GM12864 (cell line): Measurements from ENCODE around the gene GAS2L1.
A peak's percentile ranks its signal among the peaks of the same experiment; 100 is the strongest.

Experiments
- DNase-seq: peaks from one replicate; pipeline ENCODE4 v3.0.0-alpha.2; 2011; ENCODE audit warnings: low read depth
- H3K4me3 ChIP-seq: 2 replicates; pipeline ENCODE4 v1.5.1; 2011; ENCODE audit warnings: mild to moderate bottlenecking, low read depth, low read length, control low read depth
- TF ChIP-seq, protein P1 (sequence below): IDR thresholded peaks from 2 replicates; pipeline ENCODE4 v1.5.1; 2011; ENCODE audit warnings: low read depth, mild to moderate bottlenecking, moderate library complexity, low read length, control low read depth, inconsistent platforms; ENCODE audit errors: missing control alignments

Gene GAS2L1

DNA sequence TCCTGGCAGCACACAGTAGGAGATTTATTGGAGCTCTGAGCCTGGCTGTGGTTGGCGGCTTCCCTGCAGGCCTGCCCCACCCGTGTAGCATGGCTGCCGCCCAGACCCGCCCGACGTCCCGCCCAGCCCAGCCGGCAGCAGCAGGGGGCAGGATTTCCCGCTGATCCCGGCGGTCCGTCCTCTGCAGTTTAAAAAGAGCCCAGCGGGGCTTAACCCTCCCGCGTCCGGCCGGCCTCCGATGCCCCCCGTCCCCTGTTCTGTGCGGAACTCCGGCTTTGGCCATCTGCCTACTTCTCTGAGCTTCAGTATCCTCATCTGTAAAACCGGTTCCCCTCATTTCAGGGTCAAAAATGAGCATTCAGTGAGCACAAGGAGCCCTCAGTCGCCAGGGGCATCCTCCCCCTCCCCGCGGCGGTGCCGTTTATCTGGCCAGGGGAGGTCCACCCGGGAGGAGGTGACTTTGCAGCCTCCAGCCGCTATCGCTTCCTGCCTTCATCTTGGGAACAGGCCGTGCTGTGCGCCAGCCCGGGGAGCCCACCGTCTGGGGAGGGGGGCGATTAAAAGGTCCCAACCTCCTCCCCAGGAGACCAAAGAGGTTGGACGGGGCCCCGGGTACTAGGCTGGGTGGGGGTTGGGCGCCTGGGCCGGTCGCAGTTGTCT, at the start of gene GAS2L1:
TSS of gene GAS2L1 (plus strand) at position 476 of the 660 bp plus-strand sequence. CDS start 1,456 bp downstream, outside the sequence.
- TF ChIP-seq, protein P1, sequence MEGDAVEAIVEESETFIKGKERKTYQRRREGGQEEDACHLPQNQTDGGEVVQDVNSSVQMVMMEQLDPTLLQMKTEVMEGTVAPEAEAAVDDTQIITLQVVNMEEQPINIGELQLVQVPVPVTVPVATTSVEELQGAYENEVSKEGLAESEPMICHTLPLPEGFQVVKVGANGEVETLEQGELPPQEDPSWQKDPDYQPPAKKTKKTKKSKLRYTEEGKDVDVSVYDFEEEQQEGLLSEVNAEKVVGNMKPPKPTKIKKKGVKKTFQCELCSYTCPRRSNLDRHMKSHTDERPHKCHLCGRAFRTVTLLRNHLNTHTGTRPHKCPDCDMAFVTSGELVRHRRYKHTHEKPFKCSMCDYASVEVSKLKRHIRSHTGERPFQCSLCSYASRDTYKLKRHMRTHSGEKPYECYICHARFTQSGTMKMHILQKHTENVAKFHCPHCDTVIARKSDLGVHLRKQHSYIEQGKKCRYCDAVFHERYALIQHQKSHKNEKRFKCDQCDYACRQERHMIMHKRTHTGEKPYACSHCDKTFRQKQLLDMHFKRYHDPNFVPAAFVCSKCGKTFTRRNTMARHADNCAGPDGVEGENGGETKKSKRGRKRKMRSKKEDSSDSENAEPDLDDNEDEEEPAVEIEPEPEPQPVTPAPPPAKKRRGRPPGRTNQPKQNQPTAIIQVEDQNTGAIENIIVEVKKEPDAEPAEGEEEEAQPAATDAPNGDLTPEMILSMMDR, result peak; percentile 23
- no peak for DNase-seq
- H3K4me3 ChIP-seq, result peak within 1 kb of the TSS; percentile 28

GRCh38 chr22:29257751-29258181, 48.7 kb upstream of the GAS2L1 start:
- DNase-seq, result no peak
- TF ChIP-seq, protein P1, result no peak

GRCh38 chr22:29258407-29259252, 47.8 kb upstream of the GAS2L1 start:
- DNase-seq, result no peak
- TF ChIP-seq, protein P1, result no peak
- H3K4me3 ChIP-seq, result no peak overlapping the region

More at GRCh38 chr22:29257751-29258181, 48.7 kb upstream of the GAS2L1 start:
- no peak overlapping the region for H3K4me3 ChIP-seq

DNA sequence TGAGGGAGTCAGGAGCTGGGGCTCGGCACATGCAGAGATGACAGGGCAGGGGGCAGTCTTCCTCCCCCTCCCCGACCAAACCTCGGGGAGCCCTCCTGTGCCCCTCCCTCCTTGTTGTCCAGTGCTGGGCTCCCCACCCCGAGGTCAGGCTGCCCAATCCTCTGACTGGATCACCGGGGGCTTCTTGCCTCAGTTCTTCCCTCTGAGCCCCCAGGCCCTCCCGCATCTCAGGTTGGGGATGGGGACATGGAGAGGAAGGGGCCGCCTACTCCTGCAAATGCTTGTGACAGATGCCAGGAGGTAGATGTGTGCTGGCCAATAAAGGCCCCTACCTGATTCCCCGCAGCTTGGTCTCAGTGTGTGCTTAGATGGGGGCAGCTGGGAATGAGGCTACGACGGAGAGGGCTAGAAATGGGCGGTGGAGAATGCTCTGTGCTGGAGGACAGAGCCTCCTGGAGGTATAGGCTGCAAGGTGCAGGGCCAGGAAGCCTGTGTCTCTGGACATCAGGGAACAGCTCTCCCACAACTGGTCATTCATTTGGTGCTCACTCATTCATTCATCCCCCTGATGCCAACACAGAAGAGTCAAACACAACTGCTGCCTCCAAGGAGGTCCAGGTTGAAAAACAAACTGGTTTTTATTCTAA, 47.1 kb upstream of the GAS2L1 start:
- no peak overlapping the region for H3K4me3 ChIP-seq
- TF ChIP-seq, protein P1, result no peak

GRCh38 chr22:29260031-29260560, 46.4 kb upstream of the GAS2L1 start:
- TF ChIP-seq, protein P1, result no peak
- H3K4me3 ChIP-seq, result no peak overlapping the region
- no peak for DNase-seq

More for the DNA sequence above, 47.1 kb upstream of the GAS2L1 start:
- DNase-seq, result no peak

DNA sequence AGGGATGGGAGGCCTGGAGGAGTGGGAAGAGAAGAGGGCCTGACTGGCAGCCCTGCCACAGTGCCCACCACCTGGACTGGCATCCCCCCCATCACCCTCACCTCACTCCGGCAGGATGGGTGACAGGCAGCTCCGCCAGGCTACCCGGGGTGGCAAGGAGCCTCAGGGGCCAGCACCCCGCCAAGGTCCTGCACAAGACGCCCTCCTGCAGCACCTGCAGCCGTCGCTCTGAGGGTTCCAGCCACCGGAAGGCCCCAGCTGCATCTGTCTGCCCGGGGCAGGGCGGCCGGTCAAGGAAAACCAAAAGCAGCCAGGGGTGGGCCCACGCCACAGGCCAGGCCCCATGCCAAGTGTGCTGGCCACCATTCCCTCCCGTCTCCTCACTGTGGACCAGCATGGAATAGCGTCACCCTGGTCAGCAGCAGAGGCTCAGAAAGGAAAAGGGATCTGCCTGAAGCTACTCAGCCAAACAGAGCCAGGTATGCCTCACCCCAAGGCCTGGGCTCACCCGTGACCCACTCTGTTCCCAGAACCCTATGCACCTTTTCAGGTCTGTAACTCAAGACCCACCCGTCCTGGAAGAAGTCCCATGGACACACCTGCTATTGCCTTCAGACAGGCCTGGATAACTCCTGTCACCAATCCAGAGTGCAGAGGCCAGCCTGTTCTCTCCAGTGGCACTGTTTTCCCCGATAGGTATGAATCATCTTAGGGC, 45.7 kb upstream of the GAS2L1 start:
- no peak for DNase-seq
- TF ChIP-seq, protein P1, result no peak
- H3K4me3 ChIP-seq, result no peak overlapping the region
